Lung (tissue), 12 donors: ENCODE data around the gene HCN4. TPM values are rescaled to one million over a fixed set of nuclear protein-coding genes. Genes with fewer than 3 reads are reported as not detected.
A peak's percentile ranks its signal among the peaks of the same experiment; 100 is the strongest.

ENCODE experiments used
- ATAC-seq: fragments of 200-7000 bp; cut with Tn5 transposase; one replicate; pipeline ENCODE4 v1.9.1; 2020; ENCODE audit warnings: moderate number of reproducible peaks; ENCODE audit not compliant: insufficient read depth, low FRiP score
- DNase-seq, 3 donors: peaks; one replicate each; pipeline ENCODE4 v3.0.0-alpha.2; 2013 to 2017
- H3K27ac ChIP-seq, 2 donors: one replicate each; pipeline ENCODE4 v1.5.1; 2013; ENCODE audit warnings: mild to moderate bottlenecking in 2 of 2, moderate library complexity in 2 of 2, control low read depth in 1 of 2, inconsistent platforms in 1 of 2, low read depth in 1 of 2, low read length in 1 of 2
- H3K27me3 ChIP-seq, 3 donors: one replicate each; pipeline ENCODE4 v1.5.1; 2013; ENCODE audit warnings: low read length in 2 of 3; ENCODE audit not compliant: control insufficient read depth in 3 of 3, insufficient read depth in 3 of 3
- H3K36me3 ChIP-seq, 4 donors: one replicate each; pipeline ENCODE4 v1.5.1; 2013; ENCODE audit warnings: low read length in 4 of 4, mild to moderate bottlenecking in 1 of 4, moderate library complexity in 1 of 4; ENCODE audit not compliant: control insufficient read depth in 4 of 4, insufficient read depth in 4 of 4
- H3K4me1 ChIP-seq, 5 donors: one replicate each; pipeline ENCODE4 v1.5.1; 2013; ENCODE audit warnings: low read length in 5 of 5, mild to moderate bottlenecking in 2 of 5, moderate library complexity in 1 of 5; ENCODE audit not compliant: control insufficient read depth in 5 of 5, insufficient read depth in 5 of 5
- H3K4me3 ChIP-seq: one replicate; pipeline ENCODE4 v1.5.1; 2013; ENCODE audit warnings: mild to moderate bottlenecking, control low read depth, moderate library complexity
- H3K9ac ChIP-seq, 2 donors: one replicate each; pipeline ENCODE4 v1.5.1; 2013; ENCODE audit warnings: low read length in 2 of 2, control low read depth in 1 of 2; ENCODE audit not compliant: insufficient read depth in 1 of 2
- H3K9me3 ChIP-seq, 4 donors: one replicate each; pipeline ENCODE4 v1.5.1; 2013; ENCODE audit warnings: low read length in 3 of 4, mild to moderate bottlenecking in 1 of 4, moderate library complexity in 1 of 4; ENCODE audit not compliant: control insufficient read depth in 4 of 4, insufficient read depth in 3 of 4
- CTCF ChIP-seq: IDR thresholded peaks from 2 replicates; pipeline ENCODE4 v1.5.1; 2012; ENCODE audit warnings: mild to moderate bottlenecking; ENCODE audit errors: control extremely low read depth, extremely low read depth
- WGBS, 2 donors: extraction: QIAGEN DNeasy Blood & Tissue Kit; methylation state at CpG; one replicate each; pipeline ENCODE4 v1.1.7; 2013; 5-methylcytosine and 5-hydroxymethylcytosine counted together
- polyA plus RNA-seq, 2 donors: library from polyadenylated mRNA; stranded (reverse); fragments of 200-250 nt; gene quantifications; one replicate each; pipeline ENCODE4 v1.2.1, GENCODE V29; 2013
- total RNA-seq, 2 donors: library from RNA; depleted of rRNA in 1 of 2; stranded (reverse); fragments of >200 nt in 1 of 2; gene quantifications; one replicate each; pipeline ENCODE4 v1.2.1, GENCODE V29; 2014 to 2021
- donor health status: control.
- donor health status: control.
- donor health status: Bipolar disorder and iron deficiency.
- donor health status: healthy.
- donor health status: DM: yes; HTN: yes; CAD: no.

The HCN4 gene
- total and polyA plus RNA-seq, 4 donors: 0.06 to 1.0 (median 0.21) TPM

- no peak for TF ChIP-seq CTCF
- Histone ChIP-seq H3K36me3 (no peaks in the 10 kb centered on the region), H3K9me3 (peaks cover 0 to 10% (median 0%) of the 10 kb centered on the region in 4 donors), H3K27ac (no peak overlapping the region), H3K4me3 (no peak overlapping the region), H3K27me3 (peaks cover 0 to 6% (median 0%) of the 10 kb centered on the region in 3 donors), H3K4me1 (no peaks in the 10 kb centered on the region), H3K9ac (no peak overlapping the region)
- WGBS, 2 donors: 91 to 93% methylated on average over 30 of the region's 30 CpGs
- no peak for ATAC-seq
- peak in 1 of 3 donors; percentile 6 for DNase-seq
These were observed 45.3 kb downstream of the HCN4 start for GRCh38 chr15:73323374-73323955.

- H3K27me3 ChIP-seq: peaks cover 0 to 6% (median 0%) of the 10 kb centered on the region in 3 donors
- no peak overlapping the region for H3K4me3 ChIP-seq
- no peaks in the 10 kb centered on the region for H3K4me1 ChIP-seq
- no peaks in the 10 kb centered on the region for H3K36me3 ChIP-seq
- 86 to 87% methylated on average over 33 to 38 of the region's 38 CpGs for WGBS, 2 donors
- DNase-seq: peak in 1 of 3 donors; percentile 6
- no peak for TF ChIP-seq CTCF
- no peak overlapping the region for H3K27ac ChIP-seq
- no peak overlapping the region for H3K9ac ChIP-seq
- no peak for ATAC-seq
- H3K9me3 ChIP-seq: peaks cover 0 to 10% (median 0%) of the 10 kb centered on the region in 4 donors
These were observed 45.9 kb downstream of the HCN4 start for GRCh38 chr15:73322665-73323373.

GRCh38 chr15:73321496-73322450 lies 47.0 kb downstream of the HCN4 start:
- no peak overlapping the region for H3K9ac ChIP-seq
- DNase-seq: peak in 1 of 3 donors; percentile 11
- H3K9me3 ChIP-seq: peaks cover 0 to 10% (median 0%) of the 10 kb centered on the region in 4 donors
- no peak overlapping the region for H3K4me3 ChIP-seq
- H3K36me3 ChIP-seq: no peaks in the 10 kb centered on the region
- H3K4me1 ChIP-seq: no peaks in the 10 kb centered on the region
- 85 to 89% methylated on average over 17 of the region's 17 CpGs for WGBS, 2 donors
- peaks cover 0 to 8% (median 0%) of the 10 kb centered on the region in 3 donors for H3K27me3 ChIP-seq
- ATAC-seq: no peak
- H3K27ac ChIP-seq: no peak overlapping the region
- TF ChIP-seq CTCF: no peak
